Measurements from ENCODE around the gene CATSPERD.

- TF ChIP-seq TAF1 (IDR thresholded peaks at IDR 0.05; ENCODE audit: low read depth) = no peak
- TF ChIP-seq EP300 (IDR thresholded peaks at IDR 0.05; ENCODE audit: borderline replicate concordance) = no peak
- no peak for TF ChIP-seq TCF12 (IDR thresholded peaks at IDR 0.05; ENCODE audit: low read depth)
- TF ChIP-seq ZBTB7A (IDR thresholded peaks at IDR 0.05; ENCODE audit: low read depth) = no peak; the same call in 1 of the 2 replicates
- no peak for TF ChIP-seq CEBPB (IDR thresholded peaks at IDR 0.05)
- no peak for TF ChIP-seq MAX (IDR thresholded peaks at IDR 0.05)
- no peak for TF ChIP-seq CREB1 (IDR thresholded peaks at IDR 0.05; ENCODE audit: low read depth)
- TF ChIP-seq RAD21 (IDR thresholded peaks at IDR 0.05; ENCODE audit: low read depth) = no peak
- no peak for TF ChIP-seq FOXM1 (IDR thresholded peaks at IDR 0.05; ENCODE audit: borderline replicate concordance, low read depth)
- TF ChIP-seq USF1 (IDR thresholded peaks at IDR 0.05) = no peak
Measured at GRCh38 chr19:5804516-5805461, 84.4 kb downstream of the CATSPERD start, which contains the start of gene NRTN.
